ENCODE data around the gene MOB3B.

DNA sequence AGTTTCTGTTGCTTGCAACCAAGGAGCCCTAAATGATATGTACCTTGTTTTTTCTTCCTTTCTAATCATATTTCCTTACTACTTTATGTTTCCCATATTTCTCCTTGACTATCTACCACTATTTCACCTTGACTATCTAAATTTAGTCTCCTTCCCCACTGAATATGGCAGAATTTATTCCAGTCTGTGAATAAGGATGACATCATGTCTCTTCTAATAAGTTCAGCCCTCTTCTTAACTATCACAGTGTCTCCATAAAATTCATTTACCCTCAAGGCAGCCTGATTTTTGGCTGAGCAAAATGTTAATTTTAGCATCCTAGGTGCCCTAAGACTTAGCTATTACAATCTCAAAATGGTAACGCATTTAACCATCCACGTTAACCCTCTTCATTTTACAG, 133.1 kb downstream of the MOB3B start:
- TF ChIP-seq, protein P1, sequence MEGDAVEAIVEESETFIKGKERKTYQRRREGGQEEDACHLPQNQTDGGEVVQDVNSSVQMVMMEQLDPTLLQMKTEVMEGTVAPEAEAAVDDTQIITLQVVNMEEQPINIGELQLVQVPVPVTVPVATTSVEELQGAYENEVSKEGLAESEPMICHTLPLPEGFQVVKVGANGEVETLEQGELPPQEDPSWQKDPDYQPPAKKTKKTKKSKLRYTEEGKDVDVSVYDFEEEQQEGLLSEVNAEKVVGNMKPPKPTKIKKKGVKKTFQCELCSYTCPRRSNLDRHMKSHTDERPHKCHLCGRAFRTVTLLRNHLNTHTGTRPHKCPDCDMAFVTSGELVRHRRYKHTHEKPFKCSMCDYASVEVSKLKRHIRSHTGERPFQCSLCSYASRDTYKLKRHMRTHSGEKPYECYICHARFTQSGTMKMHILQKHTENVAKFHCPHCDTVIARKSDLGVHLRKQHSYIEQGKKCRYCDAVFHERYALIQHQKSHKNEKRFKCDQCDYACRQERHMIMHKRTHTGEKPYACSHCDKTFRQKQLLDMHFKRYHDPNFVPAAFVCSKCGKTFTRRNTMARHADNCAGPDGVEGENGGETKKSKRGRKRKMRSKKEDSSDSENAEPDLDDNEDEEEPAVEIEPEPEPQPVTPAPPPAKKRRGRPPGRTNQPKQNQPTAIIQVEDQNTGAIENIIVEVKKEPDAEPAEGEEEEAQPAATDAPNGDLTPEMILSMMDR (IDR thresholded peaks at IDR 0.05): no peak
- no peak for TF ChIP-seq POLR2A (IDR thresholded peaks at IDR 0.05)
